GM19025 (cell line): ENCODE measurements around the gene ST6GALNAC3.

Experiments
- ATAC-seq: cut with Tn5 transposase; IDR thresholded peaks from one replicate; pipeline ENCODE4 v1.9.1; 2021; ENCODE audit warnings: mild to moderate bottlenecking, low read depth, moderate library complexity; ENCODE audit not compliant: unreplicated experiment

Gene ST6GALNAC3

DNA sequence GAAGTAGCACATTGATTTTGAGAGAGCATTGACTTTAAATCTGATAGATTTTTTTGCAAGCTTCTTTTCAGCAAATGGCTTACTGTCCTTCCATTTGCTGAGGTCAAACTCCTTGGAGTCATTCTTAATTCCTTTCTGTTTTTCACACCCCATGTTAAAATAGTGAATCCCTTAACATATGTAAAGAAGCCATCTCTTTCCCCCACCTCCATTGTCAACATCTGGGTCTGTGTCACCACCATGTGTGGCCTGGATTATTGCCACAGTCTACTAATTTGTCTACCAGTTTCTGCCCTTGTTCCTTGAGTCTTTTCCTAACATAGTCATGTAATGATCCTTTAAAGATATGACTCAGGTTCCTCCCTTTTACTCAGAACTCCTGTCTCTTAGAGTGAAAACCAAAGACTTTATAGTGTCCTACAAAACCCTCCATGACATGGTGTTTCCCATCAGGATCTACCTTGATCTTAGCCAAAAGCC lies 104.7 kb downstream of the ST6GALNAC3 start:
- no peak for ATAC-seq

DNA sequence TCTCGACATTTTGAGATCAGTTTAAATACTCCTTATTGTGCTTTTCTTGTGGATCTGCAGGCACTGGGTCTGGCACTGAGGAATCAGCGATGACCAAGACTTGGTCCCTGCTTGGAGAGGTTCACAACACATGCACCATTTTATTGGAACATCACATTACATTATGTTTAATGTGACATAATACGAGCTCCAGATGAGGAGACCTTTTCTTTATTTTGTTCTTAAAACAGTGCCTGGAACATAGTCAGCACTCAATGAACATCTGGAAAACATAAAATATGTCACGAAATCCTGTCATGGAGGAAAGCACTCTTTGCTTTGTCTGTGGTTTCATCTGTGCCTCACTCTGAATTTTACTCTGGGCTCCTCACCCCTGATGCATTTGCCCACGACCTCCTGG lies 110.7 kb downstream of the ST6GALNAC3 start:
- no peak for ATAC-seq

DNA sequence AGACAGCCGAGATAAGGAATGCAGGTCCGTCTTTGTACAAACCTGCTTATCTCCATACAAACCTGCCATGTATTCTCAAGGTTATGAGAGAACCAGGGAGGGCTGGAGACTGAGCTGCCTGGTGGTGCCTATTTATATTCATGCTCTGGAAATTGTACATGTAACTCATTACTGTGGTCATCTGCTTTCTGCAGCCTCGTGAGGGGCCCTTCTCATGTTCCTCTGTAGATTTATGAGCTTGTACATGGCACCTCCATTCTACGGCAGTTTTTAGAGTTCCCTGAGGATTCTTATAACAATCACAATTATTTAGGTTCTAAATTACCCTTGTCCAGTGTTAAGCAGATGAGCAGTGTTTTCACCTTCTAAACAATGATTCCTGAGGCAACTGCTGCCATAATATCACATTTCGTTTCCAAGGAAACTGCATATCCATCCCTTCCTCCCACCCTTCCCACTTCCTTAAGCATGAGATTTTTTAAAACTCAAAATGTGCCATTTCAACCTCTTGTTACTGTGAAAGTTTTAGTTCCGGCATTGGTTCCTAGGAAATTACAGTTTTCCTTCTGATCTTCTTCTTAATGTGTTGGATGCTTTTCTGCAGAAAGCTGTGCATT lies 112.1 kb downstream of the ST6GALNAC3 start:
- ATAC-seq, result no peak

DNA sequence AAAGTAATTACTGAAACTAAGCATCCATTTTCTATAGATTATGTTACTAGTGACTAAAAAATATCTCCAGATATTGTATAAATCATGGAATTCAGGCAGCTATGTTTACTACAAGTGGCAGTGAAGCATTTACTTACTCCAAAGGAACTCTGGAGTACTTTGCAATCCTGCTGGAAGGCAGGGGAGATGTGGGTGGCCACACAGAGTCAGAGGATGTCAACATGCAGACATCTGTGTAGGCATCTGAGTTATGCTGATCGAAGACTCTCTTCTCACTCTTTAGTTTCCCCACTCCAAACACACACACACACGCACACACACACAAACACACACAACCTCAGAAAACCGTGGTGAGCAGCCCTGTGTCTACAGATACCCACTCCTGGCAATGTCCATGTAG lies 112.9 kb downstream of the ST6GALNAC3 start:
- no peak for ATAC-seq

DNA sequence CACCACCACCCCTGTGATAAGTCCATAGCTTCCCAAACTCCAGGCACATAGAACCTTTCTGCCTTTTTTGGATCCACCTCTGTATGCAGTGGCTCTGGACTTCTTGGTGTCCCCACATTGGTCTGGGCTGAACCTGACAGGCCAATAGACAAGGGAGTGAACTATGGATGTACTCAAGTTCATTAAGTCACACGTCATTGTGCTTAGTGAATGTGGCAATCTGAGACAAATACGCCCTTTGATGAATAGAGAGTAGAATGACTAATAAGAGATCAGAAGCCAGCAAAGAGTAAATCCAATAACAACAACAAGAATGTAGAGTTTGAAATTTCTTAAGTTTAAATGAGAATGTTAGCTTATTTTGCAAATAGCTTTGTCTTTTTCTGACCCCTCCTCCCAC lies 114.8 kb downstream of the ST6GALNAC3 start:
- ATAC-seq, result no peak

DNA sequence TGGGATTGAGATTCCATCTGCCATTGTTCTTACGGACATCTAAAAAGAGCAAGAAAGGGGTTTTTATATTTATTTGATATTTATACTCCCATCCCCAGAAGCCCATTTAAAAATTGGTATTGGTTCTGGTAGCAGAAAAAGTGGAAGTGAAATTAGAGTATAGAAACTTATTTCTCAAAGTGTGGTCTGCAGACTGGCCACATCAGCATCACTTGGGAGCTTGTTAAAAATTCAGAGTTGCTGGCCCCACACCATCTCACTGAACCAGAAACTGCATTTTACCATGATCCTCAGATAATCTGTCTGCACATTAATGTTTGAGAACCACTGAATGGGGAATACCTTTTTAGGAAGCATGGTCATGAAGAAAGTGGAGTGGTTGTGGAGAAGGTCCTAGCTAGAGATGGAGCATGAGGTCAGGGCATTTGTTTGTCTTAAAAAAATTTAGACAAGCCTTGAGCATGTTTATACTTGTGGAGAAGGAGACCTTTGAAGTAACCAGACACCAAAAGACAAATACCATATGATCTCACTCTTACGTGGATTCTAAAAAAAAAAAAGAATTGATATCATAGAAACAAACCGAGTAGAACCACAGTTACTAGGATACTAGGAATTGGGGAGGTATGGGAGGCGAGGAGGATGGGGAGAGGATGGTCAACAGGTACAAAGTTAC lies 116.3 kb downstream of the ST6GALNAC3 start:
- ATAC-seq, result no peak

DNA sequence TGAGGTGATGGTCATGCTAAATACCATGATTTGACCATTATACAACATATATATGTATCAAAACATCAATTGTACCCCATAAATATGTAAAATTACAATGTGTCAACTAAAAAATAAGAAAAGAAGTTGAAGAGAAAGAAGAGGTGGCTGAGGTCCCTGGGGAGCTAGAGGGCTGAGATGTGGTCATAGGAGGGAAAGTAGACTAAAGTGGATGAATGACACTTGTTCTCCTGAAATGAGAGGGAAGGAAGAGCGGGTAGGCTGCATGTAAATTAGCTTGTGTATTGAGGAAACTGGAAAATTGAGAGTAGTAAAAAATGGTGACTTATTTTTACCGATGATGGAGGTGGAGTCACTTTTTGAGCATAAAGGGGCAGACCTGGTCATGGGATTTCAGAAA lies 117.0 kb downstream of the ST6GALNAC3 start:
- no peak for ATAC-seq

DNA sequence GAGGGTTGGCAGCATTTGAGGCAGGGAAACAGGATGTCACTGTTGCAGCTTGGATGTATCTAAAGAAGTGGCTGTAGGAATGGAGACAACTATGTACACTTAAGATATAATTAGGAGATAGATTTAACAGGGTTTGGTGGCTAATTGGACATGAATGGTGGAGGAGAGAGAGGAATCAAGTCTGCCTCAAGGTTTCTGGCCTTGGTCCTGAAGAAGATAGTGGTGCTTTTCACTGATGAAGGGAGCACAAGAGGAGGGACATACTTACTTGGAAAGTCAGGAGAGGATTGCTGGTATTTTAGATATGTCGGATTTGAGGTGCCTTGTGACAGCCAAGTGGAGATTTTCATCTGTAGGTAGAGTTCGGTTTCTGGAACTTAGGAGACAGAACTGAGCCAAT lies 123.9 kb downstream of the ST6GALNAC3 start:
- ATAC-seq, result no peak

DNA sequence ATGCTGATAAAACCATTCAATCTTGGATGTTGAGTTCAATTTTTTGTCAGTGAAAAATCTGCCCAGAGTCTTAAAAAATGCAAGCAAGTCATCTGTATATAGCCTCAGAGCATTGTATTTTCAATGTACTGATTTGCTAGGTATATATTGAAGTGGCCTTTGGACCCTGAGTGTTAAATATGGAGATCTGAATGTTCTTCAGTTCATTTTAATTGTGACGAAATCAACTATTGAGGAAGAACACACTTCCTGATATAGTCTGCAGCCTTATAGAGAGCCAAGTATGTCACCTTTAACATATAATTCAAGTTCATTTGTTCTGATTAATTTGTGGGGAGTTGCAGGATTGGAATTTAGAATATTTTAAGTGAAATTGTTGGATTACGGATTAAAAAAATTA lies 128.1 kb downstream of the ST6GALNAC3 start:
- no peak for ATAC-seq

DNA sequence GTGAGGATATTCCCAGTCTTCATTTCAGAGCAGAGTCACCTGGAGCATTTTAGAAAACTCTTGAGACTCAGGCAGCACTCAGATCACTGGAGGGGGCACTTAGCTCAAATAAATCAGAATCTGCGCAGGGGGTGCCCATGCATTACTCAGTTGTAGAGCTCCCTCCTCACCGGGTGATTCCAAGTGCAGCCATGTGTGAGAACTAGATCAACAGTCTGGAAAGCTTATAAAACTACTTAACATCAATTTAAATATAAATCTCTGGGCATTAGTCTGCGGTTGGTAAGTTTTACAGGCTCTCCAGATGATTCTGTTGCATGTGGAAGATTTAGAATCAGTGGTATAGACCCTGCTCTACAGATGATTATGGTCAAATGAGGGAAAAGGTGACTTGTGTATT lies 128.6 kb downstream of the ST6GALNAC3 start:
- ATAC-seq, result no peak

DNA sequence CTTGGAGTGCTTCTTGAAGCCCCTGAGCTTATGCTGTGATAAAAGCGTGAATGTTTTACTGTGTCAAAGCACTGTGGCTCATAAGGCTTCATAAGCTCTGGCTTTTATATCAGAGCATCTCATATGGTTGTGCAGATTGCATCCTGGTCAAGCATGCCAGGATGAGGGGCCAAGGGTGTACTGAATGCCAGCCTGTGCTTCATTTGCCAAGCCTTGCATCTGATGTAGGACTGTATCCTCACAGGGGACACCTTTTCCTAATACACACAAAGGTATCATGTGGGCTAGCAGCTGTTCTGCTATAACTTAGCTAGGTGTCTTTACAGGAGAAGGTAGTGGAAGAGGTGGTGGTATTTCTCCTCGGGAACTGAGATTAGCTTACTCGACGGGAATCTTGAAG lies 134.7 kb downstream of the ST6GALNAC3 start:
- no peak for ATAC-seq

DNA sequence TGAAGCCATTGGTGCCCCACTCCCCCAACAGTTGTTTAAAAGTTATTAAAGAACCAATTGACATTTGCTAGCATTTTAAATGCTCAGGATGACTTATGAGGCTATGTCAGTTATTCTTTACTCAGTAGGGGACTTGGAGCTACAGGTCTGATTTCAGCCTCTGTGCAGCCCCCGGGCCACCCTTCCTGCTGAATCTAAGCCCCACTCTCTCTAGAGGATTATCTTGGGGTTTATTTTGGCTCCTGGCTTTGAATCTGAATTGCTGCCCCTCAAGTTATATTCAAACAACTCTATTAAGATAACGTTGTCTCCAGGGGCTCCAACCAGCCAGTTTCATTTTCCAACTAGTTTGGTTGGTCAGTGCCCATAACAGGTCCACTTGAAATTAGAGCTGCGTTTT lies 135.1 kb downstream of the ST6GALNAC3 start:
- ATAC-seq, result no peak

DNA sequence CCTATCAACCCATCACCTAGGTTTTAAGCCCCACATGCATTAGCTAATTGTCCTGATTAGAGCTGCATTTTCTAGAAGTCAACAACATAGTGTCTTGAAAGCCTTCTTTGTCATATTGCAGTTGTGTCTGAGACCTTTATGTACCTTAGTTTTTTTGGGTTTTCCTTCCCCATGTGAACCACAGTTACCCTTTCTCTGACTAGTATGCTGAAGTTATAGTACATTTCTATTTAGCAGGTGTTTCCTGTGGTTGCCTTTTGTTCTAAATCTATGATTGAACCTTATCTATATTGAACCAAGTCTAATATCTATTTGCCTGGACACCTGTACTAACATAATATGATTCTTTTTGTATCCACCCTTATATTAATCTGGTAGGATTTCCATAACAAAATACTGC lies 135.6 kb downstream of the ST6GALNAC3 start:
- ATAC-seq, result no peak

DNA sequence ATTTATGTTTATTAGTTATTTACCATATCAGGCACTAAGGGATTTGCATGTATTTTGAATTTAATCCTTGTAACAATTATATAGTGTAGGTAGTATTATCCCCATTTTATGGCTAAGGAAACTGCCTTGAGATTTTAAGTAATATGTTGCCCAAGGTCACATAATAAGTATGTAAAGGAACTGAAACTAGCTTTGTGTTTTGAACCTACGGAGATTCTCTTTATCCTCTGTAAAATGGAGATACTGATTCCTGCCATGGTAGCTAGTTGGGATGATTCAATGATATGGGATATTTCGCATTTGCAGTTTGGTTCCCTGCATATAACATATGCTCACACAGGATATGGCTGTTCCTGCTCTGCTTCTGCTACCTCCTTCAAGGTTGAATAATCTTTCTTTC lies 144.3 kb downstream of the ST6GALNAC3 start:
- ATAC-seq, result no peak

DNA sequence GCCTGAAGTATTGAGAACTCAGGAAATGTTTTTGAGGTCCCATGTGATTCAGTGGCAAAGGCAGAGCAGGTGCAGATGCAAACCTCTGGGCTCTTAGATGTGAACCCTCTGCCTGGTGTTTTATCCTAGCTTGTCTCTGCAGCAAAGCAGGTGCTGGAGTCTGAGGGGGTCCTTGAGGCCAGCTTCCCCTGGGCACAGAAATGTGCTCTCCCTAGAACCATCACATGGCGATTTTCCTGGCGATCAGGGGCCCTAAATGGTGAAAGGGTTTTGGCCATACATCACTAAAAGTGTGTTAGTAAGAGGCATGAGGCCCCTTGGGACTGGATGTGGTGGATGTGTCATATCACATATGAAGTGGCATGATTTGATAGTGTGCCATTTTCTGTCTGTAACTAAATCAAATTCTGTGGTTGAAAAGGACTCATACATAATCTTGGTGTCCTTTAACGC lies 144.8 kb downstream of the ST6GALNAC3 start:
- no peak for ATAC-seq

DNA sequence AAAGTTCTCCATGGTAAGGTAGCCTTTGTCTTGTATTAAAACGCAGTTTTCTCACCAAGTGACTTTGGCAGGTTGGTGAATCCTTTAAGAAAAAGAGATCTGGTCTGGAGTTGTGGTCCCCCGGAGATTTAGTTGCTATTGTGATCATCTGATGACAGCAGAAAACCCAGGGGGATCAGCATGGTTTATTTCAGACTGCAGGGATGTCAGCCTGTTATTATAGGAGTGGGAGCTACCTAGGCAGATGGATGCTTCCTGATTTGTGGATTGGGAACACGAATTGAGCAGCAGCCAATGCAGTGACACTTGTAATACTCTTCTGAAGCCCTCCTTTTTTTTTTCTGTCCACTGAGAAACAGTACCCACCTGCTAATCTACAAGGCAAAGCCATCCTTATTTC lies 150.2 kb downstream of the ST6GALNAC3 start:
- ATAC-seq, result no peak

DNA sequence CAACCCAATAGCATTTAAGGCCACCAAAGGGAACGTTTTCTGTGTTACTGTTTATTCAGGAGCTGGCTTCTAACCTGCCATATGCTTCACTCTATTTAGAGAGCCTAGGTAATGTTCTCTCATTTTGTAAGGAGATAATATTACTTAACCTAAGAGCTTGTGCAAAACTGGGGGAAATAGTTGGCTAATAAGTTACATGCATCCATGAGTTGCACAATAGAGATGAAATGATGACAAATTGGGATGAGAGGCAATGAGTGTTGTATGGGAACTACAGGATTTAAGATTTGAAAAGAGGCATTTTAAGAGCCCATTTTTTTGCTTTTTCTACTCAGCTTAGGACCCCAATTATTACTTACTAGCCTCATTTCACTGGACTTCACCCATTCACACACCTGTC lies 151.0 kb downstream of the ST6GALNAC3 start:
- ATAC-seq, result no peak

DNA sequence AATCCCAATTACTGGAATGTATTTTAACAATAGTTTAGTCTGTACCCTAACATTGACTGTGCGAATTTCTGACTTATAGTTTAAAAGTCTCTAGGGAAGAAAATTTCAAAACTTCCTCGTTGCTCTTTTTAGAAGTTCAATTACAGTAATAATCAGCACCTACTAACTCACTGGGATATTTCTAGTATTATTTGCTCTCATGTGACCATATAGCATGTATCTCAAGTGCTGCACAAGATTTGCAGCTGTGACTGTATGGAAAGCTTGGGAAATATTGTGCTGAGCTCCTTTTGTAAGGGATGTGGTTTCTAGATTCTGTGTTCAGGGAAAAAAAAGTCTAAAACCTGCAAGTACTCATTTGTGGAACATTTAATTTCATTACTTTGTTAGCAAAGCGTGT lies 153.1 kb downstream of the ST6GALNAC3 start:
- no peak for ATAC-seq

DNA sequence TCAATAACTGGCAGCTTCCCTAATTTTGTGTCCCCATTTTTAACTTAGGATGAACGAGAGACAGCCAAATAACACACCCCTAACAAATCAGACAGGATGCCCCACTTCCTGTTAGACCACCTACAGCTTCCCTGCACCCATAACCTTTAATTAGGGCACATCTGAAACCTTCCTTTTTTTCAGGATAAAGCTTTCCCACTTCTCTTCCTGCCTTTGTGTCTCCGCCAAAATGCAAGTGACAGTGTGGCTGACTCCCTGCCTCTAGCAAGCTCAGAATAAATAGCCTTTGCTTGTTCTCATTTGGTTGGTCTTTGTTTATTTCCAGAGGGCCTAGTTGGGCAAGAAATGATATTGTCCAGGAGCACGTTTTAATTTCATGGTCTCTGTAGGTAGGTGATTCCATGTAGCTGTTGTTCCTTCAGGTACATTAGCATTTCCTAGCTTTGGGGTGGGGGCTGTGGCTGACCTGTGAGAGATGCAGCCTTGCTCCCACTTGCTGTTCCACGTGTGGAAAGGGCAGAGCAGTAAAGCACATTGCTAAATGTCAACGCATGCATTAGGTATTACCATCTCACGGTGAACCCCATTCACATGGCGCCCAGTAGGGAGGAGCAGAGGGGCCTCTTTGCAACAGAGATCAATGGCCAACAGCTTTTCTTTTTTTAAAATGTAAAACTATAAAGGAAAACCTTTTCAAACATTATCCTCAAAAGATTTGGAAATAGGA lies 154.9 kb downstream of the ST6GALNAC3 start:
- no peak for ATAC-seq

DNA sequence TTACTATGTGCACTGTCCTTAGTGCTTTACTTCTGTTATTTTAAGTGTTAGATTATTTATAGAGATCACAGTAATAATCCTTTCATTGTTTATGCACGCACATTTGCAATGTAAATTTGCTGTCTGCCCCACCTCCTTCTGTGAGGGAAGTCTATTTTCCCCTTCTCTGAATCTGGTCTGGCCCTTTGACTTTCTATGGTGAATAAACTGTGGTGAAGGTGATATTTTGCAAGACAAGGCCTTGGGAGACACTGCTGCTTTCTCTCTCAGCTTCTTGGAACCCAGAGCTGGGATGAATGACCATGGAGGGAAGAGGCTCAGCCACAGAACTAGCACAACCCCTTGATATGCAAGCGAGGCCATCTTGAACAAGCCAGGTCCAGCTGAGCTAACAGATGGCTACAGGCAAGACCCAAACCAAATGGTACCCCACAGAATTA lies 156.3 kb downstream of the ST6GALNAC3 start:
- ATAC-seq, result no peak

DNA sequence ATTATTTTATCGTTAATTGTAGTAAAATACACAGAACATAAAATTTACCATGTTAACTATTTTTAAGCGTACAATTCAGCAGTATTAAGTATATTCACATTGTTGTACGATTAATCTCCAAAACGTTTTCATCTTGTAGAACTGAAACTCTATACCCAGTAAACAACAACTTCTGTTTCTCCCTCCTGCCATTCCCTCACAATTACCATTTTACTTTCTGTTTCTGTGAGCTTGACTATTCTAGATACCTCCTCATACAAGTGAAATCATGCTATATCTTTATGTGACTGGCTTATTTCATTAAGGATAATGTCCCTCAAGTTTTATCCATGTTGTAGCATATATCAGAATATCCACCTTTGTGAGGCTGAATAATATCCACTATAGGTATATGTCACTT lies 156.8 kb downstream of the ST6GALNAC3 start:
- ATAC-seq, result no peak

DNA sequence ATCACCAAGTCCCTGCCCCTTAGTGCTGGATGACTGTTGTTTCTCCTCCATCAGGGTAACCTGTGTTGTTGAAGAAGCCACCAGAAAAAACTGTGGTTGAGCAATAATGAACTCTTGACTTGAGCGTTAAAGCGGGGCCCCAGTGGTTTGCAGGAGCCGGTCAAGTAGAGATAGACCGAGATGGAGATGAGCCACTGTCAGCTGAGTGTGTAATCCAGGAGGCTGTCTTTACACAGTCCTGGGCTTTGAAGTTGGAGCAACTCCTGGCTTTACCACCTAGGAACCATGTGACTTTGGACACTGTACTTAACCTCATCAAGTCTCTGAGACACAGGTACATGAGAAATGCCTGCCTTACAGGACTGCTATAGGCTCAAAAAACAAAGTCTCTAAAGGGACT lies 158.1 kb downstream of the ST6GALNAC3 start:
- no peak for ATAC-seq
